CD4-positive, alpha-beta T cell treated with Interleukin-4 for 1 hour (primary cell): ENCODE data around the gene PFDN4.
A peak's percentile ranks its signal among the peaks of the same experiment; 100 is the strongest.

Experiments used
- DNase-seq, 2 donors: peaks; one replicate each; pipeline ENCODE4 v3.0.0-alpha.2; 2020 to 2022

Gene PFDN4

GRCh38 chr20:54207743-54208547 is at the start of gene PFDN4:
PFDN4 (plus strand) TSS chr20:54208087; CDS start chr20:54208101, 14 bp downstream.
- DNase-seq, result peak; percentile 78 to 85

- no peak for DNase-seq
Measured at GRCh38 chr20:54158226-54158625, 49.7 kb upstream of the PFDN4 start.

GRCh38 chr20:54158856-54159418 is 49.0 kb upstream of the PFDN4 start:
- DNase-seq, result no peak

- DNase-seq, result no peak
Measured at GRCh38 chr20:54160065-54161007, 47.6 kb upstream of the PFDN4 start.

GRCh38 chr20:54161008-54161820 is 46.7 kb upstream of the PFDN4 start:
- DNase-seq, result no peak

GRCh38 chr20:54161821-54162149 is 46.1 kb upstream of the PFDN4 start:
- no peak for DNase-seq

- no peak for DNase-seq
Measured at GRCh38 chr20:54162378-54163009, 45.4 kb upstream of the PFDN4 start.

- no peak for DNase-seq
Measured at GRCh38 chr20:54163402-54163801, 44.5 kb upstream of the PFDN4 start.

GRCh38 chr20:54165014-54165413 is 42.9 kb upstream of the PFDN4 start:
- DNase-seq, result no peak

GRCh38 chr20:54165803-54166202 is 42.1 kb upstream of the PFDN4 start:
- DNase-seq, result no peak

GRCh38 chr20:54166987-54167662 is 40.8 kb upstream of the PFDN4 start:
- no peak for DNase-seq

GRCh38 chr20:54167909-54168872 is 39.7 kb upstream of the PFDN4 start:
- no peak for DNase-seq

GRCh38 chr20:54168961-54169862 is 38.7 kb upstream of the PFDN4 start:
- DNase-seq, result no peak

- no peak for DNase-seq
Measured at GRCh38 chr20:54170026-54170471, 37.8 kb upstream of the PFDN4 start.

- no peak for DNase-seq
Measured at GRCh38 chr20:54170963-54171362, 36.9 kb upstream of the PFDN4 start.

GRCh38 chr20:54172532-54172855 is 35.4 kb upstream of the PFDN4 start:
- no peak for DNase-seq

GRCh38 chr20:54172856-54173652 is 34.8 kb upstream of the PFDN4 start:
- DNase-seq, result no peak

GRCh38 chr20:54173653-54174456 is 34.0 kb upstream of the PFDN4 start, which contains the start of gene CYP24A1:
CYP24A1 (minus strand) TSS chr20:54173986; CDS start chr20:54173579, 407 bp downstream.
- DNase-seq, result no peak
